Measurements from ENCODE around the gene KCNK3. TPM values are rescaled to one million over a fixed set of nuclear protein-coding genes. Genes with fewer than 3 reads are reported as not detected.

KCNK3 gene
- polyA plus RNA-seq, 1 donor (not counting 4 experiments of a cell fraction or from before 2014, with no cell fraction given): not detected

DNA sequence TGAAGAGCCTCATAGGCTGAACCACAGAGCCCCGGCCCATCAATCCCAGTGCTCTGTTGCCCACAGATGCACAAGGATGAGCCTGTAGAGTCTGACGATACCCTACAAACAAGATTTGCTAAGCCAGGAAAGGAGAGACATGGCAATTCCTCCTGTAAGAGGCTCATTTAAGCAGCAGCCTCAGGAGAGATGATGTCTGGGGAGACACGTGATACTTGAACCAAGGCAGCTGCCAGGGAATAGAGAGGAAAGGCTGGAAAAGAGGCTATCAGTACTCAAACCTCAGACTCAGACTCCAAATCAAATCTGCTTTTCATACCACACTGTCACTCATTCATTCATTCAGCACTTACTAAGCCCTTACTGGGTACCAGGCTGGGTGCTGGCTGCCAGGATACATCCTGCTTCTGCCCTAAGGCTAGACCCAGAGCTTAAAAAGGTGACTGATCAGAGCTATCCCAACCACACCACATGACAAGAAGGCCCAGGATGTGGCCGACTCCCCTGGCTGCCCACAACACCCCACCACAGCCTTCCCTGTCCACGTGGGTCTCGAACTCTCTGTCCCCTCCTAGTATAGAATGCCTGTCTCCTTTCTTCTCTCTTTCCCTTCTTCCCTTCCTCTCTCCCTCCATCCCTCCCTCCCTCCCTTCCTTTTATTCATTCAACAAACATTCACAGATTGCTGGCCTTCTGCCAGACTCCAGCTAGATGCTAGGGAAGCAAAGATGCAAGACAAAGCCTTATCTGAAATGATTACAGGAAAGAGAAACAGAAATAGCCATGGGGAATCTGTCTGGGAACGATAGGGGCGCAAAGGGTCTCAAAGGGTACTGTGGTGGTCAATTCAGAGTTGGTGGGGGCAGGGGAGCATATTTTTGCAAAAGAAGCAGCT, 23.4 kb upstream of the KCNK3 start:
- TF ChIP-seq EZH2 (IDR thresholded peaks at IDR 0.05; ENCODE audit: low read length): no peak
- TF ChIP-seq, protein P1, sequence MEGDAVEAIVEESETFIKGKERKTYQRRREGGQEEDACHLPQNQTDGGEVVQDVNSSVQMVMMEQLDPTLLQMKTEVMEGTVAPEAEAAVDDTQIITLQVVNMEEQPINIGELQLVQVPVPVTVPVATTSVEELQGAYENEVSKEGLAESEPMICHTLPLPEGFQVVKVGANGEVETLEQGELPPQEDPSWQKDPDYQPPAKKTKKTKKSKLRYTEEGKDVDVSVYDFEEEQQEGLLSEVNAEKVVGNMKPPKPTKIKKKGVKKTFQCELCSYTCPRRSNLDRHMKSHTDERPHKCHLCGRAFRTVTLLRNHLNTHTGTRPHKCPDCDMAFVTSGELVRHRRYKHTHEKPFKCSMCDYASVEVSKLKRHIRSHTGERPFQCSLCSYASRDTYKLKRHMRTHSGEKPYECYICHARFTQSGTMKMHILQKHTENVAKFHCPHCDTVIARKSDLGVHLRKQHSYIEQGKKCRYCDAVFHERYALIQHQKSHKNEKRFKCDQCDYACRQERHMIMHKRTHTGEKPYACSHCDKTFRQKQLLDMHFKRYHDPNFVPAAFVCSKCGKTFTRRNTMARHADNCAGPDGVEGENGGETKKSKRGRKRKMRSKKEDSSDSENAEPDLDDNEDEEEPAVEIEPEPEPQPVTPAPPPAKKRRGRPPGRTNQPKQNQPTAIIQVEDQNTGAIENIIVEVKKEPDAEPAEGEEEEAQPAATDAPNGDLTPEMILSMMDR (optimal IDR thresholded peaks at IDR 0.05 in 1 of 3, IDR thresholded peaks at IDR 0.05 in 1 of 3, conservative IDR thresholded peaks at IDR 0.05 in 1 of 3; ENCODE audit: extremely low read depth in 1 of 3, insufficient read depth in 2 of 3, low read length in 3 of 3): no peak
- no peaks in the 10 kb centered on the region for H3K36me3 ChIP-seq (ENCODE audit: control insufficient read depth in 2 of 2, extremely low read depth in 1 of 2, insufficient read depth in 2 of 2, low read length in 2 of 2)
- no peaks in the 10 kb centered on the region for H3K4me1 ChIP-seq (ENCODE audit: control insufficient read depth, extremely low read depth, insufficient read depth, low read length)
- H3K9me3 ChIP-seq (ENCODE audit: control insufficient read depth, low read depth, low read length): no peaks in the 10 kb centered on the region
- no peaks in the 10 kb centered on the region for H3K79me2 ChIP-seq (ENCODE audit: control insufficient read depth, insufficient read depth, low read length)
- no peak overlapping the region for H3K9ac ChIP-seq (ENCODE audit: control insufficient read depth, extremely low read depth, insufficient read depth, low read length)
- no peaks in the 10 kb centered on the region for H4K20me1 ChIP-seq (ENCODE audit: control insufficient read depth, extremely low read depth, insufficient read depth, low read length)
- H3K27me3 ChIP-seq (ENCODE audit: control insufficient read depth, extremely low read depth, insufficient read depth, low read length): peaks cover 31% of the 10 kb centered on the region
- DNase-seq (ENCODE audit: low read depth, low spot score): no peak
- no peaks in the 10 kb centered on the region for H3K9me1 ChIP-seq (ENCODE audit: control insufficient read depth, extremely low read depth, insufficient read depth, low read length)
- dilution Hi-C loops (cut with MboI; ENCODE audit: extremely low pct_ligation_motif_present, low sequenced_read_pairs): no loop called here
- FAIRE-seq: no peak
- H3K4me3 ChIP-seq (ENCODE audit: control insufficient read depth in 2 of 3, extremely low read depth in 1 of 3, insufficient read depth in 2 of 3, low read depth in 1 of 3, low read length in 3 of 3): no peak overlapping the region
- no peak overlapping the region for H3K27ac ChIP-seq (ENCODE audit: control insufficient read depth, insufficient read depth, low read length)
- no peak overlapping the region for H2AFZ ChIP-seq (ENCODE audit: control insufficient read depth, low read length)
- H3K4me2 ChIP-seq (ENCODE audit: control insufficient read depth, extremely low read depth, insufficient read depth, low read depth, low read length): no peak overlapping the region

DNA sequence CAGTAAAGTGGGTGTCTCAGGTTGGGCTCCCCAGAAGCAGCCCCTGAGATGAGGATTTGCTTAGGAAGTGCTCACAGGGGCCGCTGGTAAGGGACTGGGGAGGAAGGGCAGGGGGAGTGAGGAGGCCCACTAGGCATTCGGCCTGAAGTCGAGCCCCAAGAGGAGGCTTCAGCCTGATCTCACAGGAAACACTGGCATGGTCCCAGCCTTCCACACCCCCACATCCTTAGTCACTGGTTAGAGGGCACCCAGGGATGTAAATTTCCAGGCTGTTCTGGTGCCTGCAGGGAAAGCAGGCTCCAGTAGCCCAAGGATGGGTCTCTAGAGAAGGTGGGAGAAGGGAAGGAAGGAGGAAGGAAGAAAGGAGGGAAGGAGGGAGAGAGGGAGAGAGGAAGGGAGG, 22.4 kb upstream of the KCNK3 start:
- Histone ChIP-seq H3K9me1 (ENCODE audit: control insufficient read depth, extremely low read depth, insufficient read depth, low read length) (no peaks in the 10 kb centered on the region), H3K4me2 (ENCODE audit: control insufficient read depth, extremely low read depth, insufficient read depth, low read depth, low read length) (no peak overlapping the region), H3K79me2 (ENCODE audit: control insufficient read depth, insufficient read depth, low read length) (no peaks in the 10 kb centered on the region), H3K9me3 (ENCODE audit: control insufficient read depth, low read depth, low read length) (no peaks in the 10 kb centered on the region), H3K9ac (ENCODE audit: control insufficient read depth, extremely low read depth, insufficient read depth, low read length) (no peak overlapping the region), H3K4me3 (ENCODE audit: control insufficient read depth in 2 of 3, extremely low read depth in 1 of 3, insufficient read depth in 2 of 3, low read depth in 1 of 3, low read length in 3 of 3) (no peak overlapping the region), H2AFZ (ENCODE audit: control insufficient read depth, low read length) (no peak overlapping the region), H3K27ac (ENCODE audit: control insufficient read depth, insufficient read depth, low read length) (no peak overlapping the region), H3K27me3 (ENCODE audit: control insufficient read depth, extremely low read depth, insufficient read depth, low read length) (peaks cover 41% of the 10 kb centered on the region), H3K36me3 (ENCODE audit: control insufficient read depth in 2 of 2, extremely low read depth in 1 of 2, insufficient read depth in 2 of 2, low read length in 2 of 2) (no peaks in the 10 kb centered on the region), H3K4me1 (ENCODE audit: control insufficient read depth, extremely low read depth, insufficient read depth, low read length) (no peaks in the 10 kb centered on the region), H4K20me1 (ENCODE audit: control insufficient read depth, extremely low read depth, insufficient read depth, low read length) (no peaks in the 10 kb centered on the region)
- no peak for FAIRE-seq
- dilution Hi-C loops (cut with MboI; ENCODE audit: extremely low pct_ligation_motif_present, low sequenced_read_pairs): no loop called here
- no peak for DNase-seq (ENCODE audit: low read depth, low spot score)
- TF ChIP-seq EZH2 (IDR thresholded peaks at IDR 0.05; ENCODE audit: low read length): no peak
- TF ChIP-seq, protein P1 (optimal IDR thresholded peaks at IDR 0.05 in 1 of 3, IDR thresholded peaks at IDR 0.05 in 1 of 3, conservative IDR thresholded peaks at IDR 0.05 in 1 of 3; ENCODE audit: extremely low read depth in 1 of 3, insufficient read depth in 2 of 3, low read length in 3 of 3): no peak
